HL-60/S4 treated with phorbol 12-myristate 13-acetate at 8.2 ng/mL for 4 days and 3 days (cell line): Measurements from ENCODE around the gene CTNNBIP1.
"Not testable (repeated sequence)": the region's sequence is repeated elsewhere in the genome, so short reads cannot be mapped to it uniquely, and the experiment has no call there.

Experiments
- in situ Hi-C: fragments of 300-500 bp; cut with MboI; formaldehyde crosslinking; loops from 2 replicates; pipeline ENCODE4 v1.15.0; 2022; ENCODE audit warnings: low sequenced_read_pairs

CTNNBIP1 gene, protein sequence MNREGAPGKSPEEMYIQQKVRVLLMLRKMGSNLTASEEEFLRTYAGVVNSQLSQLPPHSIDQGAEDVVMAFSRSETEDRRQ

DNA sequence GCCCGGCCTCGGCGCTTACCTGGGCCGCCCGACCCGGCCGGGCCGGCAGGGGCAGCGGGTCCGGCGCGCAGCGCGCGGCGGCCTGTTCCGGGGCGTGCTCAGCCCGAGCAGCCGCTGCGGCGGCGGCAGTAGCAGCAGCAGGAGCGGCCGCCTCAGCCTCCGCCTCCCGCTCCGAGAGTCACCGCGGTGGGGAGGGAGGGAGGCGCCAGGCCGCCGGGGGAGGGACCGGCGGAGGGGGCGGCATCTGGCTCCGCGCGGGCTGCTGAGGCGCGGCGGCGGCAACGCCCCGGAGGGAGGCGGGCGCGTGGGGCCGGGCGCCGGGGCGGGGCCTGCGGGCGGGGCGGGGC is at the start of gene CTNNBIP1:
Gene CTNNBIP1 (minus strand): TSS at position 194 of the 347 bp plus-strand sequence. CDS start 38,205 bp downstream, outside the sequence.
- in situ Hi-C loops, result no loop called here

DNA sequence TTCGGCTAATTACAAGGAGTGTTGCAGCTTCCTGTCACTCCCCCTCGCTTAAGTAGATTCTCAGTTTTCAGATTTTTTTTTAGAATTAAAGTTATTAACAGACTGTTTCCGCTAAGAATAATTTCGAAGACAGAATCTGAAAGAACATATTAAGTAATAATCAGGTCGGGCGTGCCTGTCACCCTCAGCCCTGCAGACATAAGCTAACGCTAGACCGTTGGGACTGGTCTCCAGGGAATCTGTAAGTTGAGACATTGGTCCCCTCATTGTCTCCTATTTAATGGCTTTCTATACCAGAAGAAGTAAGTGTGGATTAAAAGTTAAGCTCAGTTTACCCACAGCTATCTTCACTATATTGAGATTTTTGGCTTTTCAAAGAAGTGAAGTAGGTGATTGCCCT is 47.7 kb upstream of the CTNNBIP1 start:
- in situ Hi-C loops, result no loop called here

DNA sequence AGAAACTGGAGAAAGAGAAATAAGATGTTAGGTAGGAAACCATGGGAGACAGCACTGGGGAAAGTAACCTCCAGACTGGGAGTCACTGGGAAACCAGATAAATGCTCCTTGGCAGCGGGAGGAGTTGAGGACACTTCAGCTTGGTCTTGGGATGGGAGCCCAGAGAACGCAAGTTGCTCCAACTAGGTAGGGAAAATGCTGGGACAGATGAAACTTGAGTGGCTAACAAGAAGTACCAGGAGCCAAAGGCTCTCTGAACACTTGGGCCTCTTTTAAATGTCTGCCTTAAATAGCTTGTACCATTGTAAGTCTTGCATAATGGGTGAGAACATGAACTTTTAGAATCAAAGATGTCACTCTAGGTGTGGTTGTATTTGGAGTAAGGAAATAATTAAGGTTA is 36.2 kb upstream of the CTNNBIP1 start:
- in situ Hi-C loops, result no loop called here

DNA sequence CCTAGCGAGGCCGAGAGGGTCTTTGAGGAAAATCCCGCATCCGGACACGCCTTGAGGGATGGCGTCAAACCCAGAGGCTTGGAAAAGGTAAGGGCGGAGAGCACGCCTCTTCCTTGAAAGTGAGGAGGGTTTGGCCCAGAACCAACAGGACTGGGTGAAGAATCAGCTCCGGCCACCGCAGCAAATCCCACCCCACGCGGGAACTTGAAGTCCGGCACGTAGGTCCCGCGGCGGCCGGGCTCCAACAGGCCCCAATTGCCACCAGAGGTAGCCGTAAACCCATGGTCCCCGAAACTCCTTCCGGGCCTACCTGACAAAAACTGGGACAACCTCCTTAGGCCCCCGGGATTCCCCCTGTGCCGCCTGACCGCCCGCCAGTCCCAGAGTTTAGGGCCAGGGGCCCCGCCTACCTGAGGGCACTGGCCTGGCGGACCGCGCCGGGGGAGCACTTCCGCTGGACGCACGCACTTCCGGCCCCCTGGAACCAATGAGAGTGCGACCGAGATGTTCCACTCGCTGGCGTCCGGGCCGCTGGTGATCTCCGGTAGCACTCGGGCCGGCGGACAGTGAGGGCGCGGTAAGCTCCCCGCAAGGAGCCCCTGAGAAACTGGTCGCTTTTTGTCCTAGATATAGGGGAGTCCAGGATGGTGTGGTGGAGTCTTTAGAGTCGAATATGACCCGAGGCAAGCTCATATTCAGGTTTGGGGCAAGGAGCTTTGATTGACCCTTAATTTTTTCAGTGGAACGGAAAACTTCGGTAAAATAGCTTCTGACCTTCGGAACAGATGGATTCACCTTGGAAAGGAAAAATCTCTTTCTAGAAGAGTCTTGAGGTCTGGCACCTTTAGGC is 33.1 kb upstream of the CTNNBIP1 start, which contains the start of the genes LZIC and NMNAT1:
Gene LZIC (minus strand): TSS at position 453 of the 850 bp plus-strand sequence. CDS start 6,772 bp downstream, outside the sequence.
Gene NMNAT1 (plus strand): TSS at position 537 of the 850 bp plus-strand sequence. CDS start 28,599 bp downstream, outside the sequence.
- in situ Hi-C loops, result loop anchor here (5.0 kb wide), 1 partner anchor 66 kb away; no protein-coding TSS in a partner anchor

- in situ Hi-C loops, result loop anchor here (5.0 kb wide), 1 partner anchor 65 kb away; no protein-coding TSS in a partner anchor
These were observed 32.4 kb upstream of the CTNNBIP1 start for GRCh38 chr1:9942399-9942938.

GRCh38 chr1:9929431-9930385 is 19.6 kb upstream of the CTNNBIP1 start:
- in situ Hi-C loops, result no loop called here

DNA sequence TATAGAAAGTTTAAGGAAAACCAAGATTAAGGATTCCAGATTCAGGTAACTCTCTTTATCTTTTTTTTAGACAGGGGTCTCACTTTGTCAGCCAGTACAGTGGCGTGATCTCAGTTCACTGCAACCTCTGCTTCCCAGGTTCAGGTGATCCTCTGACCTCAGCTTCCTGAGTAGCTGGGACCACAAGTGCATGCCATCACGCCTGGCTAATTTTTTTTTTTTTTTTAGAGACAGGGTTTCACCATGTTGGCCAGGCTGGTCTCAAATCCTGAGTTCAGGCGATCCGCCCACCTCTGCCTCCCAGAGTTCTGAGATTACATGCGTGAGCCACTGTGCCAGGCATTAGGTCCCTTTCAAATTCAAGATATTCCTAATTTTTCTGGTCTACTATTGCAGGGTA is 17.2 kb upstream of the CTNNBIP1 start:
- in situ Hi-C loops, result no loop called here

DNA sequence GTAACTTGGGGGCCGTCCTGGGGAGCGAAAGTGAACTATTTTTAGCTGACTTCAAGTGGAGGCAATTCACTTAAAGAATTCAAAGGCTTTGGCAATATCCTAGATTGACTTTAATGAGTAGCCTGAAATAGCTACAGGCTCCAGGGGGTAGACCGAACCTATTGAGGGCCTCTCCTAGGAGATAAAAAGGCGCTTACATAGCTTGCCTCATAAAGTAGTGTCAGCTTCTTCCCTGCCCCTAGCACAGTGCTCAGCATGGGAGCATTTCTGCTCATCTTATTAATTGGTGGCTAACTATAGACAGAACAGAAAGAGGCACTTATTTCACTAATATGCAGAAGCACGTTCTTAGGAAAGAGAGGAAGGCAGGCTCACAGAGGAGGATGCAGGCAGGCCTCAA is 12.3 kb upstream of the CTNNBIP1 start:
- in situ Hi-C loops, result no loop called here

DNA sequence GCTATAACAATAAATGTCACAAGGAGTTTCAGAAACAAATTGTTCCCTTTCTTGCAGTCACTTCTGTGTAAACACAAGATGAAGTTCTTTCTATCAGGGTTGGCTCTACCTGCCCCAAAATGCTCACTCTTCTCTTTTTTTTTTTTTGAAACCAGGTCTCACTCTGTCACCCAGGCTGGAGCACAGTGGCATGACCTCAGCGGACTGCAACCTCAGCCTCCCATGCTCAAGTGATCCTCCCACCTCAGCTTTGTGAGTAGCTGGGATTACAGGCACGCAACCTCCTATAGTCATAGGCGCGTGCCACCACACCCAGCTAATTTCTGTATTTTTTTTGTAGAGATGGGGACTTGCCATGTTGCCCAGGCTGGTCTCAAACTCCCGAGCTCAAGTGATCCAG is 10.5 kb upstream of the CTNNBIP1 start:
- in situ Hi-C loops, result no loop called here

GRCh38 chr1:9917901-9918300 is 7.8 kb upstream of the CTNNBIP1 start:
- in situ Hi-C loops, result no loop called here

- in situ Hi-C loops, result not testable (repeated sequence)
These were observed 7.4 kb upstream of the CTNNBIP1 start for GRCh38 chr1:9917495-9917894.

DNA sequence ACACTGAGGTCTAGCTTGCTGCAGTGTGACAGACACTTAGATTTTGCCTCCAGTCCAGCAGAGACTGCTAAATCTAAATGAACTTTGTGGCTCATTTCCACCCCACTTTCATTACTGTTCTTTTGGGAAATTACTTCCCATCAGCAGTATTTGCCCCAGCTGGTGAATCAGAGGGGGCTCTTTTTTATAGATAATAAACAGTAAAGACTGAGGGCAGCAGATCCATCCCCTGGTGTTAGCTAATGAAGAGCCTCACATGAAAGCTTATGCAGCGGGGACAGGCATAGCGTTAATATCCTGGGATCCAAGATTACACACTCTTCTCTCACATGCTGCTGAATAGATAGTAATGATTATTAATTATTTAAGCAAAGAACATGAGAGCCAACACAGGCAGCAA is 6.4 kb upstream of the CTNNBIP1 start:
- in situ Hi-C loops, result no loop called here

- in situ Hi-C loops, result no loop called here
These were observed 4.5 kb upstream of the CTNNBIP1 start for GRCh38 chr1:9914610-9914937.

GRCh38 chr1:9912264-9912936 is 2.3 kb upstream of the CTNNBIP1 start:
- in situ Hi-C loops, result no loop called here

DNA sequence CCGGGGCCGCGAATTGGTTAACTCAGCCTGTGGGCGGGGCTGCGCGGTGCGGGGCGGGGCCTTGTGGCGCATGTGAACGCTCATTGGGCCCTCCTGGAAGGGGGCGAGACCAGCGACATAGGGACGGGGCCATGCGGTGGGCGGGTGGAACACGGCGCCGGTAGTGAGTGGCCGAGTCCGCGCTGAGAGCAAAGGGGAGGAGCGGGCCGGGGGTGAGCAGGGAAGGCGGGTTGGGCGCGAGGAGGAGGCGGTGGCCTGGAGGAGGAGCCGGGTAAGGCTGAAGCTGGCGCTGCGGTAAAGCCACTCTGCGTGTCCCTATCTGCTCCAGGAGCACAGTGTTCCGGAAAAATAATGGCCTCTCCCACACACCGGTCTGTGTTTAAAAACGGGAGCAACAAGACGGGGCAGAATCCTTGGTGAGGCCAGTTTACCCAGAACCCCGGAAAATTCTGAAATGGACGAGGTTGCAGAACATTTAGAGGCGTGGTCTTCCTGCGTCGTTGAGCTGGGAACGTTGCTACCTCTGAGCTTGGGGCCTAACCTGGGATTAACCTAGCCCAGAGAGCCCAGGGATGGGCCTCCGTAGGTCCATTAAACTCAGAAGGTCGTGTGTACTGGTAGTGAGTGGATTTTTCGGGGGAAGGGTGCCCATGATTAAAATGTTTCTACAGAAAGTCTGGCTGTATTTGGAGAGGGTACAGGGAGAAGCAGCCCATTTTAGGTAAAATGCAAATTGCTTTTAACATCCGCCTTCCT is 532 bp upstream of the CTNNBIP1 start:
- in situ Hi-C loops, result no loop called here

DNA sequence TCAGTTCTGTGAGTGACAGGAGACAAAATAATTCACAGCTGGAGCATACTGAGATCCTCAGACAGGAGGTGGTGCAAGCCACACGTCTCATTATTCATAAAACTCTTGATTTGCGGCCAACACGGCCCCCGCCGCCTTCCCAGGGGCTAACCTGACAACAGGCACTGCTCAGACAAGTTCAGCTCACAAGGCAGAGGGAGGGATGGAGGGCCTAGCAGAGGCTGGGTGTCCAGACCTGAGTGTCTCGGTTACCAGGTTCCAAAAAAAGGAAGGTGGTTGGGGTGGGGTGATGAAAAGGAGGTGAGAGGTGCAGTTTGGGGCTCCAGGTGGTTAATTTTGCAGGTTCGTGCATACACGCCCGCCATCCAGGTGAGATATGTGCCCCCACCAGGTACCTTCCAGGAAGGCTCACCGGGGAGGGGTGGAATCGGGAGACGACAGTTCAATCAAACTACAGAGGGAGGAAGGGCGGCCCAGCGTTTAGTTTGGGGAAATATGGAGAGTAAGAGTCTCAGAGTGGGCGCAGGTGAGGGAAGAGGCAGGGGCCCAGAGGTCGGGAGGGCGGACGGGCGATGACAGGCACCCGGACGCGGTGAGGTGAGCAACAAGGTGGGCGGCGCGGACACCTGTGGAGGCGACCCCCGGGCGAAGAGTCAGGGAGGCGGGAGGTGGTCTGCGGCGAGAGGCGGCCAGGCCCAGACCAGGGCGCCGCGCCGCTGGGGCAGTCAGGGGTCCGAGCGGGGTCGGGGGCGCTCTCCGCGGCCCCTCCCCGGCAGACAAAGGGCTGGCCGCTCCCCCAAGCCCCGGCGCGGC is 629 bp downstream of the CTNNBIP1 start:
- in situ Hi-C loops, result no loop called here

GRCh38 chr1:9908871-9909233 is 1.2 kb downstream of the CTNNBIP1 start:
- in situ Hi-C loops, result no loop called here

DNA sequence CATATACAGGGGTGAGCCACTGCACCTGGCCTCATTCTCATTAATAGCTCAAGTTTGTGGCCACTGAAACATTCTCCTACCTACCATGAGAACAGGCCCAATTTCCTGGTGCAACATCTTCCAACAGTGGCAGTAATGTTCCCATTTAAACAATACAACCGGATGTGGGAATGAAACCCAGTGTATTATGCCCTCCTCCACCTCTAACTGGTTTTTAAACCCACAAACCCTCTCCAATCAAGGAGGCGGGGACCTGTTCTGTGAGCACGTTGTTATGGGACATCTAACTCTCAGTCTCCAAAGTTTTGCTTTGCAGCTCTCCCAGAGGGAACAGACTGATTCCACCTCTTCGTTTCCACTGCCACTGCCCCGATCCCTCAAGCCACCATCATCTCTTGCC is 2.6 kb downstream of the CTNNBIP1 start:
- in situ Hi-C loops, result no loop called here

DNA sequence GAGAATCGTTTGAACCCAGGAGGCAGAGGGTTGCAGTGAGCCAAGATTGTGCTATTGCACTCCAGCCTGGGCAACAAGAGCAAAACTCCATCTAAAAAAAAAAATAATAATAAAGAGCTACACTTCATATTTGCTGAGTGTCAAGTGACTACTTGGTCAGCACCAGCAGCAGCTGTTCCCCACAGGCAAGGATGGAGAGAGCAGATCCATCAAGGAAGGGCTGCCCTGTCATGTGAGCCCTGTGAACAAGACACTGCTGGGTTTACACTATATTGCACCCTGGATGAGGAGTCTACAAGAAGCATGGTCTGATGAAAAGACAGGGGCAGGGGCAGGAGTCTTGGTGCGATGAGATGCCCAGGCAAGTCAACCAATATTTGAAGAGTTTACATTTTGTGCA is 3.6 kb downstream of the CTNNBIP1 start:
- in situ Hi-C loops, result no loop called here
